Omental fat pad (tissue), 4 donors: ENCODE results near the gene ACAP3. TPM values are rescaled to one million over a fixed set of nuclear protein-coding genes. Genes with fewer than 3 reads are reported as not detected.

ENCODE experiments used
- ATAC-seq: fragments of 150-250 bp; one replicate; pipeline ENCODE4 v1.9.1; 2016; ENCODE audit warnings: mild to moderate bottlenecking, moderate library complexity; ENCODE audit not compliant: low FRiP score
- DNase-seq: peaks from one replicate; pipeline ENCODE4 v3.0.0-alpha.2; 2019; ENCODE audit warnings: low spot score
- total RNA-seq, 4 donors: library from RNA; depleted of rRNA; stranded (reverse); fragments of >200 nt; gene quantifications; one replicate each; pipeline ENCODE4 v1.1.0, GENCODE V29; 2016
- TF ChIP-seq, protein P1 (sequence below), 3 donors: fragments of 450-650 bp; IDR thresholded peaks; one replicate each; pipeline ENCODE4 v1.5.1; 2016 to 2017; ENCODE audit warnings: antibody characterized with exemption in 3 of 3, mild to moderate bottlenecking in 3 of 3, moderate library complexity in 2 of 3

The ACAP3 gene
- total RNA-seq, 4 donors from 2014 or later = 19.2 to 41.8 (median 38.1) TPM

DNA sequence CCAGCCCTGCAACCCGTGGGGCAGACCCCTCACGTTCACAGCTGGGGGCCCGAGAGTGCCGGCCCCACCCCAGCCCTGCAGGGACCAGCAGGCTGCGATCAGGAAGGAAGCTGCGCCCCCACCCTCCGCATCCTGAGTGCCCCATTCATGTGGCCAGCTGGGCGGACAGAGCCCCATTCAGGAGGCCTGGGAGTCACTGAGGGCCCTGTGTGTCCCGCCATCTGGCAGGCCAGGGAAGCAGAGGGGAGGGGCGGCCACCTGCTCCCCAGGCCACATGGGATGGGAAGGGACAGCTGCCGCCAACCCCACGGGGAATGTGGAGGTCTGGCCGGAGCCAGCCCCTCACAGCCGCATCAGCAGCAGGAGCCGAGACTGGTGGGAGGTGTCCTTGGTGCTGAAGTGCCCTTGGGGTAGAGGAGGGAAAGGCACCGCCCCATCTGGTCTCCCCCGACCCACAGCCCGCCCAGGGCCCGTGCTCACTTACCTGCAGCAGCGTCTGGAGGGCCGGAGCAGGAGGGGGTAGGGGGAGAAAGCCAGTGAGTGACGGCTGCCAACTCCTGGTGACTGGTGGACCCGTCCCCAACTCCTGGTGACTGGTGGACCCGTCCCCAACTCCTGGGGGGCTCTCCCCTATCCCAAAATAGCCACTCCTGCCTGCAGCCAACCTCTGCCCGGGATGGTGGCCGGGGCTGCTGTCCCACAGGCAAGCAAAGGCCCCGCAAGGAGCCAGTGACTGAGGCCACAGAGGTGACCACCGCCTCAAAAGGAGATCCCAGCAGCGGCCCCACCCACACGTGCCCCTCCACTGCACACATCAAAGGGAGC lies 8.7 kb downstream of the ACAP3 start:
- DNase-seq (no peak), ATAC-seq (no peak)

DNA sequence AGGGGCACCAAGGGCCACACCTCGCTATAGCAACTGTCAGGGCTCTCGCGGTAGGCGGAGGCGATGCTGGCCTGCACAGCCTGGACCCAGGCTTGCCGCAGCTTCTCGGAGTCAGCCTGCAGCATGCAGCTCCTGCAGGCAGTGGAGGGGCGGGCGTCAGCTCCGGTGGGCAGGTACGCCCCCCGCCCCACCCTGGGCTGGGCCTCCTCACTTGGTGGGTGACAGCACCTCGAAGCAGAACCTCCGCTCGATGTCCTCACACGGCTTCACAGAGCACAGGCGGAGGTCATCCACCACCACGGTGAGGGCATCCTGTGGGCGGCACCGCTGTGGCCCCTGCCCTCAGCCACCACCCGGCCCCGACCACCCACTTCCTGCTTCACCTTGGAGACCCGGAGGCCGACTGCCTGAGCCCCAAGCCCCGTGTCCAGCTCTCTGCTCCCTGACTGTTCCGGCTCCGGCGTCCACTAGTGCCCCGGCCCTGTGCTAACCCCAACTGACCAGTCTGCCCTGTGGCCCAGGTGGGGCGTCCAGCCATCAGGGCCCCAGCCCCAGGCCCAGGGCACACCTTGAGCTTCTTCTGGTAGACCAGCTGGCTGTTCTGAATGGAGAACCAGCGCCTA lies 9.8 kb downstream of the ACAP3 start:
- TF ChIP-seq, protein P1, sequence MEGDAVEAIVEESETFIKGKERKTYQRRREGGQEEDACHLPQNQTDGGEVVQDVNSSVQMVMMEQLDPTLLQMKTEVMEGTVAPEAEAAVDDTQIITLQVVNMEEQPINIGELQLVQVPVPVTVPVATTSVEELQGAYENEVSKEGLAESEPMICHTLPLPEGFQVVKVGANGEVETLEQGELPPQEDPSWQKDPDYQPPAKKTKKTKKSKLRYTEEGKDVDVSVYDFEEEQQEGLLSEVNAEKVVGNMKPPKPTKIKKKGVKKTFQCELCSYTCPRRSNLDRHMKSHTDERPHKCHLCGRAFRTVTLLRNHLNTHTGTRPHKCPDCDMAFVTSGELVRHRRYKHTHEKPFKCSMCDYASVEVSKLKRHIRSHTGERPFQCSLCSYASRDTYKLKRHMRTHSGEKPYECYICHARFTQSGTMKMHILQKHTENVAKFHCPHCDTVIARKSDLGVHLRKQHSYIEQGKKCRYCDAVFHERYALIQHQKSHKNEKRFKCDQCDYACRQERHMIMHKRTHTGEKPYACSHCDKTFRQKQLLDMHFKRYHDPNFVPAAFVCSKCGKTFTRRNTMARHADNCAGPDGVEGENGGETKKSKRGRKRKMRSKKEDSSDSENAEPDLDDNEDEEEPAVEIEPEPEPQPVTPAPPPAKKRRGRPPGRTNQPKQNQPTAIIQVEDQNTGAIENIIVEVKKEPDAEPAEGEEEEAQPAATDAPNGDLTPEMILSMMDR (IDR thresholded peaks at IDR 0.05) = no peak
- ATAC-seq = no peak
- DNase-seq = no peak

More for the DNA sequence above, 8.7 kb downstream of the ACAP3 start:
- TF ChIP-seq, protein P1 (IDR thresholded peaks at IDR 0.05) = no peak

DNA sequence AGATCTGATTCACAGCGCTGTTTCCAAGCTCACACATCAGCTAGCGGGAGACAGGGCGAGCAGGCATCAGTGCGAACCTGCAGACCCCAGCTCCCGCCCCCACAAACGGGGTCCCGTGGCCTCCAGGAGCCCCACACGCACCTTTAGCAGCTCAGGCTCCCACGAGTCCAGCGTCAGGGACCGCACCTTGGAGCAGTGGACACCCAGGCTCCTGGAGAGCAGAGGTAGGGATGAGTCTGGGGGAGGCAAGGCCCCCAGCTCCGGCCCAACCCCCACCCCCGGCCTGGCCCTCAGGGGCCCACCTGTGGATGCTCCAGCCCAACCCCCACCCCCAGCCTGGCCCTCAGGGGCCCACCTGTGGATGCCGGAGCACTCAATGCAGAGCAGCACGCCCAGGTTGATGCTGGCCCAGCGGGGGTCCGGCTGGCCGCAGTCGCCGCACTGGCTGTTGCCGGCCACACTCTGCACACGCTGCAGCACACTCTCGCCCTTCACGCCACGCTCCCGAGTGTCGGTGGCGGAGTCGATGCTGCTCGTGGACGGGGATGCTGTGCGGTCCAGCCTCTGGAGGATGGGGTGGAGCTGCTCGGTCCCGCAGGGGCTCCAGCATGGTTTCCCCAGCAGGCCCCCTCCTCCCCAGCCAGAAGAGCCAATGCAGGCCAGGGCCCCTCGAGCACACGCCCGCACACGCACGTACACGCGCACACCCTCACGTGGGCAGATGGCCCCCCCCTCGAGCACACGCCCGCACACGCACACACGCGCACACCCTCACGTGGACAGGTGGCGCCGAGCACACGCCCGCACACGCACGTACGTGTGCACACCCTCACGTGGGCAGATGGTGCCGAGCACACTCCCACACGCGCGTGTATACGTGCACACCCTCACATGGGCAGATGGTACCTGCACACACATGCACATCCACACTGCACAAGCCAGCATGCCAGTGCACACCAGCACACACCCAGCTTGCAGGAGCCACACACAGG lies 11.4 kb downstream of the ACAP3 start:
- ATAC-seq = no peak
- TF ChIP-seq, protein P1 (IDR thresholded peaks at IDR 0.05) = no peak
- DNase-seq = no peak

DNA sequence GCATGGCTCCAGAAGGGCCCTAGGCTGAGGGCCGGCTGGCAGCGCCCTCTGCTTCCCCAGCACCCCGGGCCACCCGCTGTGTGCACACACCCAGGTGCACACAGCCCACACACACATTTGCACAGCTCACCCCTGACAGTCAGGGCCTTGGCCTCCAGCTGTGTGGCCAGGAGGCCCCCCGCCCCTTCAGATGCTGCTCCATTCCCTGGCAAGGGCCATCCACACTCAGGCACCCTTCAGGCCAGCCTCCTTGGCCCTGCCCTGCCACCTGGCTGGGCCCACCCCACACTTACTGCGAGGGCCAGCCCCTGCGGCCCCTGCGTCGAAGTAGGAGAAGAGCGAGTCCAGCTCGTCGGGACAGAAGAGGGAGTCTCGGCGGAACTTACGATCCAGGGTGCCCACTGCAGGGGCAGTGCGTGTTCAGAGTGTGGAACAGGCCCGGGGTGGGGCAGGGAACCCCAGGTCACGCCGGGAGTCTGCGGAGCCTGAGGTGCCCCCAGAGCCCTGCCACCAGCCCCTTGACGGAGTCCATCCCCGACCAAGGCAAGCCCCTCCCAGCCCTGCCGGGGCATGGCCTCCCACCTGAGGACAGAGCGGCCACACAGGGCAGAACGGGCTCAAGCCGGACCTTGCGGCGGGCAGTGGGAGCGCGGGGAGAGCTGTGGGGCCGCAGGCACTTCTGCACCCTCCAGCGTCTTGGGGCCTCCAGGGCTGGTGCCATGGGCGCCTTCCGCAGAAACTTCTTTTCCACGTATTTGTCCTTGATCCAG lies 12.4 kb downstream of the ACAP3 start:
- DNase-seq (no peak), ATAC-seq (no peak)
- TF ChIP-seq, protein P1 (IDR thresholded peaks at IDR 0.05) = no peak

DNA sequence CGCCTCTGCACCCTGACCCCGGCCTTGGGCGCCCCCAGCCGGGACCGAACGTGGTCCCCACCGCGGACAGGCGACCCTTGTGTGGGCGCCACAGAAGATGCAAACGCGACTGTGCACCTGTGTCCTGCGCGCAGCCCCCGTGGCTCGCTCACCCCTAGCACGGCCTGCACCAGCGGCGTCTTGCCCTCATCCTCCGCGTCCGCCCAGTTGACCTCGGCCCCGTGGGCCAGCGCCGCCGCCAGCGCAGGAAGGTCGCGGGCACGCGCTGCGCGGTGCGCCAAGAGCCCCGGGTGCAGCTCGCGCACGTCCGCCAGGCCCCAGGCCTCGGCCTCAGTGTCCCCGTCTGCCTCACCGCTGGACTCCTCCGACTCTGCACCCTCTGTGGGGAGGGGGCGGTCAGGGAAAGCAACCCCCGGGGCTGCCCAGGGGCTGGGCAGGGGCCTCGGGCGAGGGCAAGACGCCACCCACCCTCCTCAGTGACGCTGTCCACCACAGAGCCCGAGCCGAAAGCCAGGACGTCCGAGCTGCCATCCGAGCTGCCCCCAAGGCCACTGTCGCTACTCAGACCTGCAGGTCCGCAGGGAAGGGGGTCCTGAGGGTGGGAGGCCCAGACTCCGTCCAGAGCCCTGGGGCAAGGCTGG lies 13.4 kb downstream of the ACAP3 start:
- ATAC-seq (no peak), DNase-seq (no peak)
- TF ChIP-seq, protein P1 (IDR thresholded peaks at IDR 0.05) = no peak
